IMR-90 (cell line): ENCODE results near the gene NKD1. TPM values are rescaled to one million over a fixed set of nuclear protein-coding genes. Genes with fewer than 3 reads are reported as not detected.

ENCODE experiments used
- ATAC-seq: fragments of 200-7000 bp; cut with Tn5 transposase; 2 replicates; pipeline ENCODE4 v1.9.1; 2020; ENCODE audit warnings: low read depth, mild to moderate bottlenecking, moderate library complexity
- BruUV-seq: library from RNA; stranded (reverse); fragments of 400-500 nt; replicated peaks from 2 replicates; lab custom pipeline; 2021; lab: Mats Ljungman, UMichigan
- CTCF ChIA-PET: fragments of 300-600 bp; formaldehyde crosslinking; extraction: SDS; loops from one replicate; lab custom pipeline; 2021; ENCODE audit warnings: antibody characterized with exemption; lab: Yijun Ruan, JAX
- POLR2A ChIA-PET: fragments of 300-600 bp; sonication (Branson Sonifier 250); formaldehyde crosslinking; loops from one replicate; lab custom pipeline; 2022; ENCODE audit warnings: antibody characterized with exemption; ENCODE audit not compliant: unreplicated experiment; lab: Charles Lee
- DNase-seq: peaks from one replicate; pipeline ENCODE4 v3.0.0; 2013
- H2AFZ ChIP-seq: replicated peaks from 2 replicates; pipeline ENCODE3; 2013; ENCODE audit warnings: low read length, mild to moderate bottlenecking; ENCODE audit not compliant: poor library complexity
- H2AK5ac ChIP-seq: 2 replicates; pipeline ENCODE4 v1.6.1; 2013; ENCODE audit warnings: low read depth, low read length, inconsistent platforms
- H2AK9ac ChIP-seq: replicated peaks from 2 replicates; pipeline ENCODE3; 2013; ENCODE audit warnings: mild to moderate bottlenecking, low read depth, low read length, moderate library complexity; ENCODE audit not compliant: poor library complexity
- H2BK120ac ChIP-seq: 2 replicates; pipeline ENCODE4 v1.6.1; 2013; ENCODE audit warnings: low read depth, low read length, inconsistent platforms
- H2BK15ac ChIP-seq: 3 replicates; pipeline ENCODE4 v1.6.1; 2013; ENCODE audit warnings: low read depth, low read length, inconsistent platforms
- H2BK20ac ChIP-seq: 2 replicates; pipeline ENCODE4 v1.6.1; 2013; ENCODE audit warnings: low read depth, mild to moderate bottlenecking, inconsistent platforms, low read length, moderate library complexity
- H2BK5ac ChIP-seq: 2 replicates; pipeline ENCODE4 v1.6.1; 2013; ENCODE audit warnings: mild to moderate bottlenecking, low read depth, low read length, inconsistent platforms; ENCODE audit not compliant: poor library complexity, severe bottlenecking
- H3K14ac ChIP-seq: replicated peaks from 2 replicates; pipeline ENCODE4 v1.6.1; 2013; ENCODE audit warnings: low read depth, low read length, inconsistent platforms
- H3K18ac ChIP-seq: 2 replicates; pipeline ENCODE4 v1.6.1; 2013; ENCODE audit warnings: low read depth, low read length, control low read depth
- H3K23ac ChIP-seq: 2 replicates; pipeline ENCODE4 v1.6.1; 2013; ENCODE audit warnings: low read depth, low read length, inconsistent platforms
- H3K27ac ChIP-seq: 2 replicates; pipeline ENCODE4 v1.5.1; 2013; ENCODE audit warnings: mild to moderate bottlenecking, control low read depth, low read length; ENCODE audit not compliant: insufficient read depth
- H3K27me3 ChIP-seq: 2 replicates; pipeline ENCODE4 v1.6.1; 2013; ENCODE audit warnings: low read length; ENCODE audit not compliant: control insufficient read depth, insufficient read depth
- H3K36me3 ChIP-seq: 2 replicates; pipeline ENCODE4 v1.6.1; 2013; ENCODE audit warnings: low read length, mixed read lengths; ENCODE audit not compliant: control insufficient read depth, insufficient read depth
- H3K4ac ChIP-seq: 2 replicates; pipeline ENCODE4 v1.6.1; 2013; ENCODE audit warnings: low read depth, low read length, inconsistent platforms
- H3K4me1 ChIP-seq: 2 replicates; pipeline ENCODE4 v1.6.1; 2013; ENCODE audit warnings: low read length, mixed read lengths; ENCODE audit not compliant: control insufficient read depth, insufficient read depth
- H3K4me2 ChIP-seq: 2 replicates; pipeline ENCODE4 v1.6.1; 2013; ENCODE audit warnings: low read depth, mild to moderate bottlenecking, control low read depth, low read length, moderate library complexity
- H3K4me3 ChIP-seq: 2 replicates; pipeline ENCODE4 v1.5.1; 2013; ENCODE audit warnings: low read depth, mild to moderate bottlenecking, control low read depth, low read length, moderate library complexity; ENCODE audit not compliant: insufficient read depth
- H3K56ac ChIP-seq: 2 replicates; pipeline ENCODE4 v1.6.1; 2013; ENCODE audit warnings: low read length, inconsistent platforms; ENCODE audit not compliant: insufficient read depth; ENCODE audit errors: extremely low read depth
- H3K79me1 ChIP-seq, 2 experiments: 2 replicates each; pipeline ENCODE4 v1.6.1; 2013; ENCODE audit warnings: low read length in 2 of 2, inconsistent platforms in 1 of 2, low read depth in 1 of 2
- H3K9ac ChIP-seq: 2 replicates; pipeline ENCODE4 v1.6.1; 2013; ENCODE audit warnings: low read depth, low read length, control low read depth
- H3K9me1 ChIP-seq: 2 replicates; pipeline ENCODE4 v1.6.1; 2013; ENCODE audit warnings: low read length, inconsistent platforms; ENCODE audit not compliant: insufficient read depth
- H3K9me3 ChIP-seq: 2 replicates; pipeline ENCODE4 v1.6.1; 2013; ENCODE audit warnings: low read length; ENCODE audit not compliant: control insufficient read depth, insufficient read depth
- H4K20me1 ChIP-seq: 2 replicates; pipeline ENCODE4 v1.6.1; 2013; ENCODE audit warnings: low read length, inconsistent platforms; ENCODE audit not compliant: insufficient read depth
- H4K5ac ChIP-seq: 2 replicates; pipeline ENCODE4 v1.6.1; 2013; ENCODE audit warnings: mild to moderate bottlenecking, low read depth, low read length, control low read depth
- H4K8ac ChIP-seq, 2 experiments: 2 replicates each; pipeline ENCODE4 v1.6.1; 2013; ENCODE audit warnings: low read depth in 2 of 2, low read length in 2 of 2, control low read depth in 1 of 2, inconsistent platforms in 1 of 2
- H4K91ac ChIP-seq: 2 replicates; pipeline ENCODE4 v1.6.1; 2013; ENCODE audit warnings: low read depth, low read length, inconsistent platforms; ENCODE audit not compliant: insufficient read depth
- BHLHE40 ChIP-seq: fragments of 150-350 bp; IDR thresholded peaks from 2 replicates; pipeline ENCODE4 v1.6.1; 2016; ENCODE audit warnings: mild to moderate bottlenecking, low read depth, low read length
- CEBPB ChIP-seq: IDR thresholded peaks from 2 replicates; pipeline ENCODE4 v1.6.1; 2012; ENCODE audit warnings: low read depth, low read length, improper control_type of control experiment
- CHD1 ChIP-seq: IDR thresholded peaks from 2 replicates; pipeline ENCODE4 v1.6.1; 2012; ENCODE audit warnings: low read depth, low read length, improper control_type of control experiment
- FOS ChIP-seq: fragments of 150-350 bp; IDR thresholded peaks from 2 replicates; pipeline ENCODE4 v1.6.1; 2016; ENCODE audit warnings: low read depth, low read length
- MAFK ChIP-seq: IDR thresholded peaks from 2 replicates; pipeline ENCODE4 v1.6.1; 2012; ENCODE audit warnings: low read depth, low read length, improper control_type of control experiment
- MAZ ChIP-seq: IDR thresholded peaks from 2 replicates; pipeline ENCODE4 v1.6.1; 2012; ENCODE audit warnings: low read depth, mild to moderate bottlenecking, low read length, improper control_type of control experiment, moderate library complexity, borderline replicate concordance
- MXI1 ChIP-seq: IDR thresholded peaks from 2 replicates; pipeline ENCODE4 v1.6.1; 2012; ENCODE audit warnings: low read depth, mild to moderate bottlenecking, low read length, moderate library complexity, borderline replicate concordance
- NFE2L2 ChIP-seq: fragments of 150-350 bp; IDR thresholded peaks from 2 replicates; pipeline ENCODE4 v1.6.1; 2016; ENCODE audit warnings: low read depth, mild to moderate bottlenecking, low read length
- POLR2A ChIP-seq: IDR thresholded peaks from 2 replicates; pipeline ENCODE4 v1.6.1; 2012; ENCODE audit warnings: mild to moderate bottlenecking, low read depth, low read length
- RAD21 ChIP-seq: IDR thresholded peaks from 2 replicates; pipeline ENCODE4 v1.6.1; 2012; ENCODE audit warnings: low read length, improper control_type of control experiment
- RCOR1 ChIP-seq: IDR thresholded peaks from 2 replicates; pipeline ENCODE4 v1.6.1; 2012; ENCODE audit warnings: mild to moderate bottlenecking, low read length, improper control_type of control experiment; ENCODE audit not compliant: insufficient replicate concordance
- RFX5 ChIP-seq: IDR thresholded peaks from 2 replicates; pipeline ENCODE4 v1.8.0; 2012; ENCODE audit warnings: low read depth, mild to moderate bottlenecking, low read length, moderate library complexity
- SMC3 ChIP-seq: fragments of 150-350 bp; IDR thresholded peaks from 2 replicates; pipeline ENCODE4 v1.6.1; 2016; ENCODE audit warnings: low read depth, mild to moderate bottlenecking, antibody characterized with exemption, low read length, moderate library complexity
- WGBS, 2 experiments: methylation state at CpG; one replicate each; pipeline versions ENCODE4 v1.1.5 to v1.1.7; 2013; ENCODE audit warnings: missing lambda C conversion rate in 2 of 2; ENCODE audit not compliant: insufficient read length in 1 of 2; ENCODE audit errors: extremely low coverage in 2 of 2; 5-methylcytosine and 5-hydroxymethylcytosine counted together
- dilution Hi-C: fragments of 300-500 bp; cut with HindIII; formaldehyde crosslinking; loops from one replicate; pipeline ENCODE4 v1.14.3; 2018; ENCODE audit warnings: low sequenced_read_pairs; ENCODE audit not compliant: unreplicated experiment
- in situ Hi-C: fragments of 300-500 bp; cut with MboI; formaldehyde crosslinking; loops from 3 replicates; pipeline ENCODE4 v1.14.3; 2019; ENCODE audit warnings: low sequenced_read_pairs, inconsistent platforms, mixed read lengths
- intact Hi-C: fragments of 100-400 bp; cut with micrococcal nuclease; formaldehyde crosslinking; loops from 2 replicates; pipeline ENCODE4 v1.10.0; 2022
- polyA plus RNA-seq, 3 experiments: library from polyadenylated mRNA; depleted of rRNA; stranded (reverse); fragments of >200 nt; gene quantifications; 2 replicates each; pipeline ENCODE4 v1.2.3, GENCODE V29; 2012; ENCODE audit warnings: low replicate concordance in 1 of 3
- total RNA-seq: library from RNA; depleted of rRNA; stranded (reverse); fragments of >200 nt; gene quantifications from 2 replicates; pipeline ENCODE4 v1.2.3, GENCODE V29; 2012
- TF ChIP-seq, protein P1 (sequence below): fragments of 150-350 bp; IDR thresholded peaks from 2 replicates; pipeline ENCODE4 v1.6.1; 2017; ENCODE audit warnings: mild to moderate bottlenecking, antibody characterized with exemption, low read length, low read depth
- TF ChIP-seq, protein P2 (sequence below): fragments of 150-350 bp; IDR thresholded peaks from 2 replicates; pipeline ENCODE4 v1.6.1; 2016; ENCODE audit warnings: low read depth, mild to moderate bottlenecking, low read length, moderate library complexity, borderline replicate concordance
- TF ChIP-seq, protein P3 (sequence below): conservative IDR thresholded peaks from 2 replicates; pipeline ENCODE4 v1.5.1; 2012; ENCODE audit warnings: mild to moderate bottlenecking, low read depth, low read length, improper control_type of control experiment

NKD1 gene
- total and polyA plus RNA-seq, 2 of the 4 experiments (the other 2 are of a cell fraction), result not detected

DNA sequence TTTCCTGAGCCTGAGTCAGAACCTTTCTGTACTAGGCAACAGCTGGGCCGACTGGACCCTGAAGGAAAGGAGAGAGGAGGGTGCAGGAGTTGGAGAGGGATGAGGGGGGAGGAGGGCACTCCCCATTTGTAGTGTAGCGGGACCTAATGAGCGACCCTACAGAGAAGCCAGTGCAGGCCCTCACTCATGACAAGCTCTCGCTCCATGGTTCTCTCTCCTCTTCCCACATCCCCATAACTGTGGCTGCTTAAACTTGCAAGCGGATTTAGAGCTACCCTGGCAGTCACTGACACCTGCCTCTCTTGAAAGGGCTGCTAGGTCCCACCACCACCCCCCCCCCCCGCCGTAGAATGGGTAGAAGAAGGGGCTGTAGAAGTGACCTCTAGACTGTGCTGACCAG is 14.5 kb downstream of the NKD1 start:
- WGBS, 2 experiments, result 70% methylated on average over 2 of the region's 7 CpGs; no CpG with 5 or more reads in 1 of the 2 experiments
- no peak overlapping the region for H2BK20ac ChIP-seq
- no peak overlapping the region for H3K18ac ChIP-seq
- no peak overlapping the region for H3K4ac ChIP-seq
- no peak overlapping the region for H3K27ac ChIP-seq
- no peak overlapping the region for H2BK15ac ChIP-seq
- TF ChIP-seq CHD1, result no peak
- no peak for TF ChIP-seq NFE2L2
- TF ChIP-seq RAD21, result no peak
- TF ChIP-seq SMC3, result no peak
- no peak for TF ChIP-seq BHLHE40
- no peak for TF ChIP-seq MAFK
- no peak for TF ChIP-seq MAZ
- TF ChIP-seq RFX5, result no peak
- TF ChIP-seq FOS, result no peak
- TF ChIP-seq MXI1, result no peak
- no peak for TF ChIP-seq CEBPB
- no peak for TF ChIP-seq RCOR1
- TF ChIP-seq, protein P1, sequence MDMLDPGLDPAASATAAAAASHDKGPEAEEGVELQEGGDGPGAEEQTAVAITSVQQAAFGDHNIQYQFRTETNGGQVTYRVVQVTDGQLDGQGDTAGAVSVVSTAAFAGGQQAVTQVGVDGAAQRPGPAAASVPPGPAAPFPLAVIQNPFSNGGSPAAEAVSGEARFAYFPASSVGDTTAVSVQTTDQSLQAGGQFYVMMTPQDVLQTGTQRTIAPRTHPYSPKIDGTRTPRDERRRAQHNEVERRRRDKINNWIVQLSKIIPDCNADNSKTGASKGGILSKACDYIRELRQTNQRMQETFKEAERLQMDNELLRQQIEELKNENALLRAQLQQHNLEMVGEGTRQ, result no peak
- no peak for TF ChIP-seq POLR2A
- TF ChIP-seq, protein P2, sequence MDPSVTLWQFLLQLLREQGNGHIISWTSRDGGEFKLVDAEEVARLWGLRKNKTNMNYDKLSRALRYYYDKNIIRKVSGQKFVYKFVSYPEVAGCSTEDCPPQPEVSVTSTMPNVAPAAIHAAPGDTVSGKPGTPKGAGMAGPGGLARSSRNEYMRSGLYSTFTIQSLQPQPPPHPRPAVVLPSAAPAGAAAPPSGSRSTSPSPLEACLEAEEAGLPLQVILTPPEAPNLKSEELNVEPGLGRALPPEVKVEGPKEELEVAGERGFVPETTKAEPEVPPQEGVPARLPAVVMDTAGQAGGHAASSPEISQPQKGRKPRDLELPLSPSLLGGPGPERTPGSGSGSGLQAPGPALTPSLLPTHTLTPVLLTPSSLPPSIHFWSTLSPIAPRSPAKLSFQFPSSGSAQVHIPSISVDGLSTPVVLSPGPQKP, result no peak
- TF ChIP-seq, protein P3, sequence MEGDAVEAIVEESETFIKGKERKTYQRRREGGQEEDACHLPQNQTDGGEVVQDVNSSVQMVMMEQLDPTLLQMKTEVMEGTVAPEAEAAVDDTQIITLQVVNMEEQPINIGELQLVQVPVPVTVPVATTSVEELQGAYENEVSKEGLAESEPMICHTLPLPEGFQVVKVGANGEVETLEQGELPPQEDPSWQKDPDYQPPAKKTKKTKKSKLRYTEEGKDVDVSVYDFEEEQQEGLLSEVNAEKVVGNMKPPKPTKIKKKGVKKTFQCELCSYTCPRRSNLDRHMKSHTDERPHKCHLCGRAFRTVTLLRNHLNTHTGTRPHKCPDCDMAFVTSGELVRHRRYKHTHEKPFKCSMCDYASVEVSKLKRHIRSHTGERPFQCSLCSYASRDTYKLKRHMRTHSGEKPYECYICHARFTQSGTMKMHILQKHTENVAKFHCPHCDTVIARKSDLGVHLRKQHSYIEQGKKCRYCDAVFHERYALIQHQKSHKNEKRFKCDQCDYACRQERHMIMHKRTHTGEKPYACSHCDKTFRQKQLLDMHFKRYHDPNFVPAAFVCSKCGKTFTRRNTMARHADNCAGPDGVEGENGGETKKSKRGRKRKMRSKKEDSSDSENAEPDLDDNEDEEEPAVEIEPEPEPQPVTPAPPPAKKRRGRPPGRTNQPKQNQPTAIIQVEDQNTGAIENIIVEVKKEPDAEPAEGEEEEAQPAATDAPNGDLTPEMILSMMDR, result no peak
- in situ Hi-C loops (no loop called here), dilution Hi-C loops (no loop called here), intact Hi-C loops (no loop called here)
- no peak overlapping the region for H4K8ac ChIP-seq
- no TSS peak for BruUV-seq
- no peak overlapping the region for H3K14ac ChIP-seq
- no peak overlapping the region for H2AK9ac ChIP-seq
- no peak overlapping the region for H3K23ac ChIP-seq
- H4K5ac ChIP-seq, result no peak overlapping the region
- no peak overlapping the region for H3K9ac ChIP-seq
- no peak overlapping the region for H3K4me2 ChIP-seq
- H3K4me3 ChIP-seq, result no peak overlapping the region
- H3K4me1 ChIP-seq, result no peaks in the 10 kb centered on the region
- ChIA-PET CTCF (interaction anchor here (0.7 kb wide), 1 partner anchor 177 kb away, joined by 3 read pairs; no protein-coding TSS in a partner anchor), POLR2A (no interaction called here)
- H3K79me1 ChIP-seq, result no peaks in the 10 kb centered on the region
- DNase-seq, result no peak
- peaks cover 4% of the 10 kb centered on the region for H3K27me3 ChIP-seq
- no peaks in the 10 kb centered on the region for H4K20me1 ChIP-seq
- peaks cover 2% of the 10 kb centered on the region; the same call in 1 of the 2 replicates for H3K9me3 ChIP-seq
- ATAC-seq, result no peak
- H2BK120ac ChIP-seq, result no peak overlapping the region
- H3K36me3 ChIP-seq, result no peaks in the 10 kb centered on the region
- no peaks in the 10 kb centered on the region for H3K9me1 ChIP-seq
- no peak overlapping the region for H4K91ac ChIP-seq
- H2BK5ac ChIP-seq, result no peak overlapping the region
- H2AFZ ChIP-seq, result no peak overlapping the region
- no peak overlapping the region for H2AK5ac ChIP-seq
- H3K56ac ChIP-seq, result no peak overlapping the region
